ENCODE data around the gene PPP1R37.

The PPP1R37 gene

DNA sequence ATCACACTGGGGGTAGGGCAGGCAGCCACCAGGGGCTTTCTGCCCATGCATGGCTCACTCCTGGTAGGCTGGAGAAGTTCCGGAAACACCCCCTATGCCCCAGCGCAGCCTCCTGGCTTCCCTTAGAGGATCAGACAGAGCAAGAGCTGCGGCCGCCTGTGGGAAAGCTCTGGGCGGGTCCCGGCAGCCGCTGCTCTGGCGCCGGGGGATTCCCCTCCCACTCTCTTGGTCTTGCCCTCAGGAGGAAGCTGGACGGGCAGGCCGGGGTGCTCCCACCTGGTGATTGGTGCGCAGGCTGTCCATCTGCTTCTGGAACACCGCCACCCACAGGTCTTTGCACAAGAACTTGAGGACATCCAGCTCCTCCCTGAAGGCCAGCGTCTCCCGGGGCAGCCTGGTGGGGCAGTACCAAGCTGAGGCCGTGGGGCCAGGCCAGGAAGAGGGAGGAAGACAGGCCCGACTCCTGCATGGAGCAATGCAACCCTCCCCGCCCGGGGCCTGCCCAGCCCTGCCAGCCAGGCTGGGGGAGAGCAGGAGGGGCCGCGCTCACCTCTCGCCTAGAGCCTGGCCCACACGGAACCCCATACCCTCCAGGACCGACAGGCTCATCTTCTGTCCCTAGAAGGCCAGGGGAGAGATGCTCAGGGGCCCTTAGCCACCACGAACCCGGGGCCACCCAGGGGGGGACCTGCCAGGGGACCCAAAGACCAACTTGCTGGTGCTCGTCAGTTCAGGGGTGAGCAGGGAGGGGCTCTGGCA, 71.8 kb downstream of the PPP1R37 start:
- no peaks in the 10 kb centered on the region for H3K4me1 ChIP-seq
- no peak overlapping the region for H3K9ac ChIP-seq
- H3K4me2 ChIP-seq (ENCODE audit: low read length): no peak overlapping the region
- TF ChIP-seq, protein P1, sequence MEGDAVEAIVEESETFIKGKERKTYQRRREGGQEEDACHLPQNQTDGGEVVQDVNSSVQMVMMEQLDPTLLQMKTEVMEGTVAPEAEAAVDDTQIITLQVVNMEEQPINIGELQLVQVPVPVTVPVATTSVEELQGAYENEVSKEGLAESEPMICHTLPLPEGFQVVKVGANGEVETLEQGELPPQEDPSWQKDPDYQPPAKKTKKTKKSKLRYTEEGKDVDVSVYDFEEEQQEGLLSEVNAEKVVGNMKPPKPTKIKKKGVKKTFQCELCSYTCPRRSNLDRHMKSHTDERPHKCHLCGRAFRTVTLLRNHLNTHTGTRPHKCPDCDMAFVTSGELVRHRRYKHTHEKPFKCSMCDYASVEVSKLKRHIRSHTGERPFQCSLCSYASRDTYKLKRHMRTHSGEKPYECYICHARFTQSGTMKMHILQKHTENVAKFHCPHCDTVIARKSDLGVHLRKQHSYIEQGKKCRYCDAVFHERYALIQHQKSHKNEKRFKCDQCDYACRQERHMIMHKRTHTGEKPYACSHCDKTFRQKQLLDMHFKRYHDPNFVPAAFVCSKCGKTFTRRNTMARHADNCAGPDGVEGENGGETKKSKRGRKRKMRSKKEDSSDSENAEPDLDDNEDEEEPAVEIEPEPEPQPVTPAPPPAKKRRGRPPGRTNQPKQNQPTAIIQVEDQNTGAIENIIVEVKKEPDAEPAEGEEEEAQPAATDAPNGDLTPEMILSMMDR (IDR thresholded peaks at IDR 0.05): no peak
- no peaks in the 10 kb centered on the region for H3K36me3 ChIP-seq (ENCODE audit: control insufficient read depth, insufficient read depth, low read length)
- H3K27ac ChIP-seq: no peak overlapping the region
- H3K27me3 ChIP-seq (ENCODE audit: control insufficient read depth, insufficient read depth, low read length): no peaks in the 10 kb centered on the region
- H3K4me3 ChIP-seq (ENCODE audit: low read depth, low read length): no peak overlapping the region
- no peaks in the 10 kb centered on the region for H3K9me3 ChIP-seq (ENCODE audit: control insufficient read depth, low read length)
- no peaks in the 10 kb centered on the region for H3K79me2 ChIP-seq
- no peak overlapping the region for H2AFZ ChIP-seq

DNA sequence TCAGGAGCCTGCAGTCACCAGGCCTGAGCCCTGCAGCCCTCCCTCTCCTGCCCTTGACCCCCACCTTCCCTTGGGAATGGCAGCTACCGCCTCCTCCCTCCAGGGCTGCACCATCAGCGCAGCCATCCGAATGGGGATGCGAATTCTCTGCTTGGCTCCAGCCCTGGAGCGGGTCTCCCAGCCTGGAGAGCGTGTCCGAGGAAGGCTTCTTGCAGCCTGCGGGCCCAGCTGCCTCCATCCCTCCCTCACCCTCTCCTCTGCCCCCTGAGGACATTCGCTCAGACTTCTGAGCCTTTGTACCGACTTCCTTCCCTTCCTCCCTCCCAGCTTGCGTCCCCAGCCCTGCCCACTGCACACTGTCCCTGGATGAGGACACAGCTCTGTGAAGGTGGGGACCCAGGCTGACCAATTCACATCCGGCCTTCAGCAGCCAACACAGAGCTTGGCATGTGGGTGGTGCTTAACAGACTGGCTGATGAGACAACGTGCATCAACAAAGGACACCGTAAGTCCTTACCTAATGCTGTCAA, 73.8 kb downstream of the PPP1R37 start:
- no peak overlapping the region for H3K4me2 ChIP-seq (ENCODE audit: low read length)
- no peaks in the 10 kb centered on the region for H3K27me3 ChIP-seq (ENCODE audit: control insufficient read depth, insufficient read depth, low read length)
- no peaks in the 10 kb centered on the region for H3K36me3 ChIP-seq (ENCODE audit: control insufficient read depth, insufficient read depth, low read length)
- TF ChIP-seq, protein P1 (IDR thresholded peaks at IDR 0.05): no peak
- no peaks in the 10 kb centered on the region for H3K4me1 ChIP-seq
- H3K79me2 ChIP-seq: no peaks in the 10 kb centered on the region
- H3K4me3 ChIP-seq (ENCODE audit: low read depth, low read length): no peak overlapping the region
- H2AFZ ChIP-seq: no peak overlapping the region
- no peak overlapping the region for H3K27ac ChIP-seq
- H3K9me3 ChIP-seq (ENCODE audit: control insufficient read depth, low read length): no peaks in the 10 kb centered on the region
- no peak overlapping the region for H3K9ac ChIP-seq

DNA sequence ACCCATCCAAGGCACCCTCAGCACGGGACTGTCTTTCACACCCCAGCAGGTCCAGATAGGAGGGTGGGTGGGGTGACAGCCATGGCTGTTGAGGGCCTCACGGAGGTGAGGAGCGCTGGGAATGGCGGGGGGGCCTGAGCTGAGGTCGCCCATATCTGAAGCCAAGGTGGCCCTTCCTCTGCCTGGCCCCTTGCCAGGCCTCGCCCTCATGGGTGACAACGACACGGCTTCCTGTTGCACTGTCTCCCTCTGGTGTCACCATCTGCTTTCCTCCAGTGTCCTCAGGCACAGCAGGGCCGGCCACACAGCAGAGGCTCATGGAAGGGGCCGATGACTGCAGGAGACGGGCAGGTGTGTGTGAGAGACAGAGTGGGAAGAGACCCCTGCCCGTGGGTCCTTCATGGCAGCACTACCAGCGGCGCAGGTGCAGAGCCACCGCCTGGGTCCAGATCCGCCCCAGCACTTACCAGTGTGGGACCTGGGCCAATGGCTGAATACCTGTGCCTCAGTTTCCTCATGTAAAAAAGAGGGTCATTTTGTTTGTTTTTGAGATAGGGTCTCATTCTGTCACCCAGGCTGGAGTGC, 75.9 kb downstream of the PPP1R37 start:
- H3K9ac ChIP-seq: no peak overlapping the region
- no peak overlapping the region for H3K4me2 ChIP-seq (ENCODE audit: low read length)
- H3K27ac ChIP-seq: no peak overlapping the region
- H3K36me3 ChIP-seq (ENCODE audit: control insufficient read depth, insufficient read depth, low read length): no peaks in the 10 kb centered on the region
- H3K27me3 ChIP-seq (ENCODE audit: control insufficient read depth, insufficient read depth, low read length): no peaks in the 10 kb centered on the region
- no peak overlapping the region for H2AFZ ChIP-seq
- H3K9me3 ChIP-seq (ENCODE audit: control insufficient read depth, low read length): no peaks in the 10 kb centered on the region
- no peak overlapping the region for H3K4me3 ChIP-seq (ENCODE audit: low read depth, low read length)
- TF ChIP-seq, protein P1 (IDR thresholded peaks at IDR 0.05): no peak
- no peaks in the 10 kb centered on the region for H3K4me1 ChIP-seq
- peaks cover 3% of the 10 kb centered on the region for H3K79me2 ChIP-seq

DNA sequence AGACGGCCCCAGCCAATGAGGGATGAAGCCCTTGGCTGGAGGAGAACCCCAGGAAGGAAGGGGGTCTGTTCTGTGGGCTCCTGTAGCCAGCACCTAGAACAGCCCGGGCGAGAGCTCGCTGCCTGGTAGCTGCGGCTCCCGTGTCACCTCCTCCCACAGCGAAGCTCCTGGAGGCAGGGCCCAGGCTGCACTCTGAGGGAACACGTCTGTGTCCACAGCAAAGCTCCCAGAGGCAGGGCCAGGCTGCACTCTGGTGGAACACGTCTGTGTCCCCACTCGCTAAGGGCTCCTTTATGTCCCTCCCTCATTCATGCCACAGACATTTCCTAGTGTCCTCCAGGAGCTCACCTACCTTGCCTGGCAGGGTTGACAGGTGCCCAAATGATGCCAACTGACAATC, 76.6 kb downstream of the PPP1R37 start:
- H3K9me3 ChIP-seq (ENCODE audit: control insufficient read depth, low read length): no peaks in the 10 kb centered on the region
- H3K9ac ChIP-seq: no peak overlapping the region
- no peak overlapping the region for H2AFZ ChIP-seq
- no peak overlapping the region for H3K27ac ChIP-seq
- TF ChIP-seq, protein P1 (IDR thresholded peaks at IDR 0.05): no peak
- H3K27me3 ChIP-seq (ENCODE audit: control insufficient read depth, insufficient read depth, low read length): no peaks in the 10 kb centered on the region
- no peak overlapping the region for H3K4me3 ChIP-seq (ENCODE audit: low read depth, low read length)
- no peaks in the 10 kb centered on the region for H3K4me1 ChIP-seq
- peaks cover 7% of the 10 kb centered on the region for H3K79me2 ChIP-seq
- no peak overlapping the region for H3K4me2 ChIP-seq (ENCODE audit: low read length)
- H3K36me3 ChIP-seq (ENCODE audit: control insufficient read depth, insufficient read depth, low read length): no peaks in the 10 kb centered on the region

Data from parathyroid adenoma (tissue), 2 donors.